GM13976 (cell line): ENCODE data around the gene PAIP2B.
A peak's percentile ranks its signal among the peaks of the same experiment; 100 is the strongest.

Source experiments
- DNase-seq: peaks from one replicate; pipeline ENCODE4 v3.0.0; 2012; ENCODE audit warnings: low spot score
- CTCF ChIP-seq: IDR thresholded peaks from 2 replicates; pipeline ENCODE4 v1.5.1; 2012; ENCODE audit warnings: borderline replicate concordance, mild to moderate bottlenecking; ENCODE audit not compliant: insufficient read depth; ENCODE audit errors: extremely low read depth, missing control alignments, control extremely low read depth
- in situ Hi-C: fragments of 300-500 bp; cut with MboI; formaldehyde crosslinking; loops from one replicate; pipeline ENCODE4 v1.12.0; 2022; ENCODE audit warnings: low sequenced_read_pairs, mixed read lengths, inconsistent platforms; ENCODE audit not compliant: unreplicated experiment

The PAIP2B gene, protein sequence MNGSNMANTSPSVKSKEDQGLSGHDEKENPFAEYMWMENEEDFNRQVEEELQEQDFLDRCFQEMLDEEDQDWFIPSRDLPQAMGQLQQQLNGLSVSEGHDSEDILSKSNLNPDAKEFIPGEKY

GRCh38 chr2:71226965-71227560, at the start of gene PAIP2B:
TSS of gene PAIP2B (minus strand) at chr2:71227103. CDS start at chr2:71202589, 24,514 bp downstream.
- peak; percentile 91 for DNase-seq
- in situ Hi-C loops: no loop called here
- no peak for TF ChIP-seq CTCF

GRCh38 chr2:71275939-71276310, 49.0 kb upstream of the PAIP2B start:
- in situ Hi-C loops: no loop called here
- TF ChIP-seq CTCF: no peak
- DNase-seq: no peak

DNA sequence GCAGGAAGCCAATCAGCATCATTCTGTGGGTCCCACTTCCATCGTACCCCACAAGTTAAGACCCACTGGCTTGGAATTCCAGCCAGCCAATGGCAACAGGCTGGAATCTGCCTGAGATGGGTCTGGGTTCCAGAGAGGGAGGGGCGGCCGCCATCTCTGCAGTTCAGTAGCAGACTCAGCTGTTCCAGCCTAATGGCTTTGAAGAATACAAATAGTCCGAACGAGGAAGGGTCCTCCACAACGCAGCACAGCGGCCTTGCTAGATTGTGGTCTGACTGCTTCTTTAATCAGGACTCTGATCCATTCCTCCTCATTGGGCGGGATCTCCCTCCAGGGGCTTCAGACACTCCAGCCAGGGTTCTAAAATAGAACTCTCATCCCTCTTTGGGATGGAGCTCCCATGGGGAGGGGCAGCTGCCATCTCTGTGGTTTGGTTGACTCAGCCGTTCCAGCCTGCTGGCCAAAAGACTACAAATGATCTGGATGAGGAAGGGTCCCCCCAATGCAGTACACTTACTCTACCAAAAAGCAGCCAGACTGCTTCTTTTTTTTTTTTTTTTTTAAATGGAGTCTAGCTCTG, 42.7 kb upstream of the PAIP2B start:
- in situ Hi-C loops: no loop called here
- TF ChIP-seq CTCF: no peak
- no peak for DNase-seq

- in situ Hi-C loops: no loop called here
- TF ChIP-seq CTCF: no peak
- DNase-seq: no peak
These were observed 36.5 kb upstream of the PAIP2B start for GRCh38 chr2:71263386-71263785.

DNA sequence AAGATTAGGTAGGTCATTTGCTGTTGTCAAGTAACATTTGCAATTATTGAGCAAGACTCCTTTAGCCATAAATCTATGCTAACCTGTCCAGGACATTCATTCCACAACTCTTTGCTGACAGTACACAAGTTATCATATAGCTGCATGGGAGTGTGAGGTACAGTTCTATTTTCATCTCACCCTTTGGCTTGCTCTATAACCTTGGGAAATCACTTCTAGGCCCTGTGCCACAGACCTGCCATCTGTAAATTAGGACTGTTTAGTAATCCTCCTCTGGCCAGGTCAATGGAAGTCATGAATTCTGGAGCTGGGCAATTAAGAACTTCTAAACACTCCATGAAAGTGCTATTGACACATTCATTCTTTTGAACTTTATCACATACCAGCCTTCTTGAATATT, 34.6 kb upstream of the PAIP2B start:
- DNase-seq: no peak
- TF ChIP-seq CTCF: no peak
- in situ Hi-C loops: no loop called here

DNA sequence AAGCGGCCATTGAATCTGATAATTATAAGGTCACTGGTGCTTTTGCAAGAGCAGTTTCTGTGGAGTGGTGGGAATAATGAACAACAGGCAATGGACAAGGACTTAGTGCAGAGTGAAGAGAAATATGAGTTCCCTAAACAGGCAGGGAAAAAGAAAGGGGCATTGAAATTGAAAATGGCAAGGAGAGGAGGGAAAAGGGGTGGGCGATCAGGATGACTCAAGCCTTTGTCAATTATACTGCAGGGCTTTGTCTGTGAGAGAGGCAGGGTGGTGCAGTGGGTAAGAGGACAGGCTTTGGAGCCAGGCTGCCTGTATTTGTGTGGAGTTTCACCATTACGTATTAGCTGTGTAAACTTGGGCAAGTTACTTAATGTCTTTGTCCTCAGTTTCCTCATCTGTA, 29.5 kb upstream of the PAIP2B start:
- no peak for DNase-seq
- in situ Hi-C loops: no loop called here
- no peak for TF ChIP-seq CTCF
